Upper lobe of left lung (tissue), 6 donors: ENCODE measurements around the gene CDC34. TPM values are rescaled to one million over a fixed set of nuclear protein-coding genes. Genes with fewer than 3 reads are reported as not detected.

ENCODE experiments used
- ATAC-seq, 2 donors: fragments of 200-7000 bp; cut with Tn5 transposase; one replicate each; pipeline ENCODE4 v1.9.1; 2022; ENCODE audit warnings: mild to moderate bottlenecking in 2 of 2, moderate library complexity in 2 of 2; ENCODE audit not compliant: low FRiP score in 2 of 2
- DNase-seq, 2 donors: peaks; one replicate each; pipeline ENCODE4 v3.0.0-alpha.2; 2019 to 2020
- H3K27ac ChIP-seq, 4 donors: fragments of 200-600 bp; sonication (generic); one replicate each; pipeline ENCODE4 v1.5.1; 2016 to 2019
- H3K27me3 ChIP-seq, 4 donors: fragments of 200-600 bp; sonication (generic); one replicate each; pipeline ENCODE4 v1.5.1; 2017 to 2019
- H3K36me3 ChIP-seq, 4 donors: fragments of 200-600 bp; sonication (generic); one replicate each; pipeline ENCODE4 v1.5.1; 2016 to 2019
- H3K4me1 ChIP-seq, 4 donors: fragments of 200-600 bp; sonication (generic); one replicate each; pipeline ENCODE4 v1.5.1; 2018 to 2019
- H3K4me3 ChIP-seq, 4 donors: fragments of 200-600 bp; sonication (generic); one replicate each; pipeline ENCODE4 v1.5.1; 2017 to 2019; ENCODE audit warnings: mild to moderate bottlenecking in 2 of 4, moderate library complexity in 1 of 4
- H3K9me3 ChIP-seq, 4 donors: fragments of 200-600 bp; sonication (generic); one replicate each; pipeline ENCODE4 v1.5.1; 2018 to 2019
- CTCF ChIP-seq, 6 experiments: fragments of 450-650 bp in 4 of 6; fragments of 200-600 bp in 2 of 6; sonication (generic) in 2 of 6; IDR thresholded peaks; one replicate each; pipeline ENCODE4 v1.5.1; 2016 to 2019; ENCODE audit warnings: antibody characterized with exemption in 6 of 6
- EP300 ChIP-seq, 4 donors: sonication (generic); formaldehyde crosslinking; IDR thresholded peaks; one replicate each; pipeline ENCODE4 v1.5.1; 2017; ENCODE audit warnings: antibody characterized with exemption in 4 of 4, control low read depth in 2 of 4
- POLR2A ChIP-seq, 4 donors: fragments of 450-650 bp; IDR thresholded peaks; one replicate each; pipeline ENCODE4 v1.5.1; 2016 to 2017; ENCODE audit warnings: antibody characterized with exemption in 4 of 4, mild to moderate bottlenecking in 2 of 4
- POLR2AphosphoS5 ChIP-seq, 2 donors: sonication (generic); formaldehyde crosslinking; IDR thresholded peaks; one replicate each; pipeline ENCODE4 v1.5.1; 2017; ENCODE audit warnings: antibody characterized with exemption in 2 of 2
- WGBS, 2 donors: methylation state at CpG; one replicate each; pipeline ENCODE4 v1.1.5; 2017 to 2018; 5-methylcytosine and 5-hydroxymethylcytosine counted together
- total RNA-seq, 6 donors: library from RNA; depleted of rRNA in 4 of 6; stranded (reverse); fragments of >200 nt in 4 of 6; gene quantifications; one replicate each; pipeline versions ENCODE4 v1.1.0 to v1.2.1, GENCODE V29; 2016 to 2021
- donor health status: DM: no; HTN: no; CAD: no; lungs with moderate emphysema.
- donor health status: DM: no; HTN: yes; CAD: no; lungs with severe emphysema.

Gene CDC34
- total RNA-seq, 6 donors from 2014 or later = 42.7 to 140 (median 52.4) TPM

GRCh38 chr19:535017-535835 lies 3.7 kb downstream of the CDC34 start:
- 58 to 93% methylated on average over 6 to 13 of the region's 16 CpGs for WGBS, 2 donors
- Histone ChIP-seq H3K4me3 (no peak overlapping the region), H3K27me3 (no peaks in the 10 kb centered on the region), H3K4me1 (peaks cover 28 to 47% (median 33%) of the 10 kb centered on the region in 4 donors), H3K36me3 (peaks cover 9 to 48% (median 37%) of the 10 kb centered on the region in 4 donors), H3K9me3 (no peaks in the 10 kb centered on the region), H3K27ac (peak overlapping the region in 3 of 4 donors; percentile 22 to 50 (median 32))
- peak in 1 of 2 donors; percentile 79 for DNase-seq
- ATAC-seq = no peak
- TF ChIP-seq CTCF (IDR thresholded peaks at IDR 0.05) (no peak), EP300 (IDR thresholded peaks at IDR 0.05) (no peak)

GRCh38 chr19:536031-536880 lies 4.7 kb downstream of the CDC34 start:
- Histone ChIP-seq H3K27ac (peak overlapping the region in 2 of 4 donors; percentile 0 to 54), H3K36me3 (peaks cover 9 to 55% (median 41%) of the 10 kb centered on the region in 4 donors), H3K9me3 (no peaks in the 10 kb centered on the region), H3K27me3 (no peaks in the 10 kb centered on the region), H3K4me3 (no peak overlapping the region), H3K4me1 (peaks cover 23 to 39% (median 27%) of the 10 kb centered on the region in 4 donors)
- TF ChIP-seq EP300 (IDR thresholded peaks at IDR 0.05) = no peak
- TF ChIP-seq POLR2A (IDR thresholded peaks at IDR 0.05) = no peak
- DNase-seq (peak in 1 of 2 donors; percentile 82), ATAC-seq (no peak)
- WGBS, 2 donors = 86 to 91% methylated on average over 16 to 55 of the region's 55 CpGs

- no peak for TF ChIP-seq EP300 (IDR thresholded peaks at IDR 0.05)
- TF ChIP-seq POLR2AphosphoS5 (IDR thresholded peaks at IDR 0.05) = peak in 1 of 2 donors; percentile 35
- ATAC-seq = no peak
- Histone ChIP-seq H3K36me3 (peaks cover 15 to 62% (median 48%) of the 10 kb centered on the region in 4 donors), H3K4me1 (peaks cover 23 to 39% (median 27%) of the 10 kb centered on the region in 4 donors), H3K9me3 (no peaks in the 10 kb centered on the region), H3K4me3 (no peak overlapping the region), H3K27ac (peak overlapping the region in 2 of 4 donors; percentile 0 to 54), H3K27me3 (no peaks in the 10 kb centered on the region)
- 87 to 92% methylated on average over 11 to 26 of the region's 26 CpGs for WGBS, 2 donors
- DNase-seq = peak in 1 of 2 donors; percentile 81
These were observed 5.4 kb downstream of the CDC34 start for GRCh38 chr19:536881-537404.

- H3K27me3 ChIP-seq = no peaks in the 10 kb centered on the region
- DNase-seq (no peak), ATAC-seq (no peak)
- H3K27ac ChIP-seq = no peak overlapping the region
- H3K9me3 ChIP-seq = no peaks in the 10 kb centered on the region
- TF ChIP-seq POLR2A (IDR thresholded peaks at IDR 0.05) = no peak
- TF ChIP-seq CTCF (IDR thresholded peaks at IDR 0.05) = no peak
- no peak for TF ChIP-seq POLR2AphosphoS5 (IDR thresholded peaks at IDR 0.05)
- no peak for TF ChIP-seq EP300 (IDR thresholded peaks at IDR 0.05)
- peaks cover 15 to 76% (median 58%) of the 10 kb centered on the region in 4 donors for H3K36me3 ChIP-seq
- whole genome bisulfite sequencing, 2 donors = 92 to 97% methylated on average over 21 to 31 of the region's 40 CpGs
- H3K4me1 ChIP-seq = peaks cover 14 to 25% (median 18%) of the 10 kb centered on the region in 4 donors
- no peak overlapping the region for H3K4me3 ChIP-seq
These were observed 7.3 kb downstream of the CDC34 start for GRCh38 chr19:538641-539428.

- 87 to 92% methylated on average over 16 to 28 of the region's 30 CpGs for WGBS, 2 donors
- H3K9me3 ChIP-seq = no peaks in the 10 kb centered on the region
- no peak for ATAC-seq
- H3K27ac ChIP-seq = no peak overlapping the region
- H3K27me3 ChIP-seq = no peaks in the 10 kb centered on the region
- no peak for DNase-seq
- no peak for TF ChIP-seq POLR2A (IDR thresholded peaks at IDR 0.05)
- peaks cover 15 to 74% (median 58%) of the 10 kb centered on the region in 4 donors for H3K36me3 ChIP-seq
- no peak overlapping the region for H3K4me3 ChIP-seq
- H3K4me1 ChIP-seq = peaks cover 14 to 25% (median 16%) of the 10 kb centered on the region in 4 donors
These were observed 8.0 kb downstream of the CDC34 start for GRCh38 chr19:539429-540030.
